ENCODE data around the gene SOS2. TPM values are rescaled to one million over a fixed set of nuclear protein-coding genes. Genes with fewer than 3 reads are reported as not detected.

SOS2 gene
- total and polyA plus RNA-seq, 10 of the 15 experiments (the other 5 are each of a cell fraction or from before 2014, with no cell fraction given), result 2.1 to 16.8 (median 8.4) TPM

- SMC1A ChIA-PET (ENCODE audit: uncharacterized antibody, unreplicated experiment), result interaction anchor here (1.2 kb wide), 1 partner anchor 28 kb away, joined by 3 read pairs; no protein-coding TSS in a partner anchor
- peaks cover 1 to 7% of the 10 kb centered on the region in 2 experiments; a peak in 3 of 4 replicates for H3K36me3 ChIP-seq (ENCODE audit: control insufficient read depth in 2 of 2, insufficient read depth in 2 of 2, low read length in 1 of 2)
- TF ChIP-seq CTCF (IDR thresholded peaks at IDR 0.05 in 2 of 3, conservative IDR thresholded peaks at IDR 0.05 in 1 of 3; ENCODE audit: control insufficient read depth in 2 of 3, extremely low read depth in 1 of 3, insufficient read depth in 1 of 3, low read depth in 3 of 3, low read length in 3 of 3) (no peak), KLF5 (IDR thresholded peaks at IDR 0.05; ENCODE audit: partially characterized antibody) (no peak), SUZ12 (IDR thresholded peaks at IDR 0.05; ENCODE audit: unreplicated experiment) (no peak)
- no peak overlapping the region for H3K9ac ChIP-seq (ENCODE audit: control insufficient read depth, insufficient read depth, low read length)
- in situ Hi-C loops (cut with MboI), result no loop called here
- POLR2A ChIA-PET, result no interaction called here
- BruUV-seq (replicated peaks), result no TSS peak
- H2AFZ ChIP-seq (ENCODE audit: control insufficient read depth, low read depth, low read length), result no peak overlapping the region
- 100% methylated on average over 2 of the region's 2 CpGs for WGBS (ENCODE audit: insufficient coverage, insufficient replicate concordance, low lambda C conversion rate, missing lambda C conversion rate)
- H4K20me1 ChIP-seq (ENCODE audit: control insufficient read depth, insufficient read depth), result no peaks in the 10 kb centered on the region
- no peaks in the 10 kb centered on the region for H3K79me2 ChIP-seq (ENCODE audit: control insufficient read depth, insufficient read depth, low read length)
- CTCF ChIA-PET, result no interaction called here
- intact Hi-C loops (cut with micrococcal nuclease; ENCODE audit: unreplicated experiment), result no loop called here
- DNase-seq (ENCODE audit: low read depth, low spot score), result no peak
- no peak for ATAC-seq
- H3K27ac ChIP-seq (ENCODE audit: control insufficient read depth, insufficient read depth), result no peak overlapping the region
- H3K4me3 ChIP-seq, result no peak overlapping the region
- no peak for FAIRE-seq
- H3K4me2 ChIP-seq (ENCODE audit: control insufficient read depth, insufficient read depth), result no peak overlapping the region
- RAD21 ChIA-PET (ENCODE audit: unreplicated experiment), result no interaction called here
- H3K4me1 ChIP-seq (ENCODE audit: control insufficient read depth, insufficient read depth, low read length), result no peaks in the 10 kb centered on the region
- no peaks in the 10 kb centered on the region for H3K9me3 ChIP-seq (replicated peaks; ENCODE audit: control insufficient read depth, insufficient read depth, low read length)
- H3K27me3 ChIP-seq (replicated peaks in 1 of 2; ENCODE audit: control insufficient read depth in 2 of 2, insufficient read depth in 2 of 2, low read length in 1 of 2), result no peaks in the 10 kb centered on the region
Observed at GRCh38 chr14:50198499-50198898, 32.9 kb downstream of the SOS2 start.

DNA sequence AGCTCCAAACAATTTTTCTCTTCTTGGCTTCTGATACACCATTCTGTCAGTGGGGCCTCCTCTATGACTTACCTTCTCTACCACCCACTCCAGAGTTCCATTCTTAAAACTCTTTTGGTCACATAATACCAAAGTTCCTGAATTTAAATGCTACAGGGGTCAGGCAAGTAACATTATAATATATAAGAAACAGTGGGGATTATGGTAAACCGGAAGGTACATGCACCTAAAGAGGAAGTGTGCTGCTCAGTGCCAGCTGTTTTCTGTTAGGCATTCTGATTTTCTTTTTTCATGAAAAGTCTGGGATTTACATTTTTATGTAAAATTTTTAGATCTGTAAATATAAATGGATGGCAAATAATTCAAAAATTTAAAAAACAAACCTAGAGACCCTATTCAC, 39.9 kb downstream of the SOS2 start:
- Histone ChIP-seq H3K79me2 (ENCODE audit: control insufficient read depth, insufficient read depth, low read length) (no peaks in the 10 kb centered on the region), H3K9me3 (replicated peaks; ENCODE audit: control insufficient read depth, insufficient read depth, low read length) (no peaks in the 10 kb centered on the region), H3K4me1 (ENCODE audit: control insufficient read depth, insufficient read depth, low read length) (no peaks in the 10 kb centered on the region), H3K36me3 (ENCODE audit: control insufficient read depth in 2 of 2, insufficient read depth in 2 of 2, low read length in 1 of 2) (peaks cover 0 to 3% of the 10 kb centered on the region in 2 experiments; a peak in 1 of 4 replicates), H3K4me2 (ENCODE audit: control insufficient read depth, insufficient read depth) (no peak overlapping the region), H3K4me3 (no peak overlapping the region), H3K27ac (ENCODE audit: control insufficient read depth, insufficient read depth) (no peak overlapping the region), H4K20me1 (ENCODE audit: control insufficient read depth, insufficient read depth) (no peaks in the 10 kb centered on the region), H3K9ac (ENCODE audit: control insufficient read depth, insufficient read depth, low read length) (no peak overlapping the region), H3K27me3 (replicated peaks in 1 of 2; ENCODE audit: control insufficient read depth in 2 of 2, insufficient read depth in 2 of 2, low read length in 1 of 2) (no peaks in the 10 kb centered on the region), H2AFZ (ENCODE audit: control insufficient read depth, low read depth, low read length) (no peak overlapping the region)
- no peak for DNase-seq (ENCODE audit: low read depth, low spot score)
- in situ Hi-C loops (cut with MboI) (no loop called here), intact Hi-C loops (cut with micrococcal nuclease; ENCODE audit: unreplicated experiment) (no loop called here)
- POLR2A ChIA-PET, result interaction anchor here (0.7 kb wide), 1 partner anchor 64 kb away, joined by 7 read pairs; no protein-coding TSS in a partner anchor
- no peak for ATAC-seq
- WGBS (ENCODE audit: insufficient coverage, insufficient replicate concordance, low lambda C conversion rate, missing lambda C conversion rate), result 64% methylated on average over 1 of the region's 1 CpG
- SMC1A ChIA-PET (ENCODE audit: uncharacterized antibody, unreplicated experiment), result no interaction called here
- no TSS peak for BruUV-seq (replicated peaks)
- RAD21 ChIA-PET (ENCODE audit: unreplicated experiment), result interaction anchor here (0.6 kb wide), 1 partner anchor 17 kb away, joined by 3 read pairs; no protein-coding TSS in a partner anchor
- FAIRE-seq, result no peak
- peak; percentile 18; the same call in 1 of the 2 replicates for TF ChIP-seq SPI1 (IDR thresholded peaks at IDR 0.05; ENCODE audit: borderline replicate concordance, insufficient read depth, low read depth, low read length)
- TF ChIP-seq ZZZ3 (IDR thresholded peaks at IDR 0.05; ENCODE audit: control insufficient read depth, insufficient read length, low read depth), result no peak
- no peak for TF ChIP-seq SREBF1 (IDR thresholded peaks at IDR 0.05; ENCODE audit: low read length)
- TF ChIP-seq SMARCA5 (IDR thresholded peaks at IDR 0.05), result no peak
- no peak for TF ChIP-seq ZNF622 (IDR thresholded peaks at IDR 0.05)
- CTCF ChIA-PET, result interaction anchor here (1.1 kb wide), 1 partner anchor 15 kb away, joined by 3 read pairs; no protein-coding TSS in a partner anchor
